K562 (cell line): ENCODE measurements around the gene SKIDA1. TPM values are rescaled to one million over a fixed set of nuclear protein-coding genes. Genes with fewer than 3 reads are reported as not detected.

Experiments used
- ATF1 ChIP-seq, 2 experiments: fragments of 450-650 bp in 1 of 2; IDR thresholded peaks; 2 replicates each; pipeline ENCODE4 v1.6.1; 2016; ENCODE audit warnings: missing compliant biosample characterization in 1 of 2, missing genetic modification characterization in 1 of 2
- GTF2E2 ChIP-seq: fragments of 200-800 bp; sonication (Bioruptor generic); IDR thresholded peaks from 2 replicates; pipeline ENCODE4 v1.6.1; 2016; ENCODE audit warnings: missing genetic modification characterization, missing compliant biosample characterization
- HNRNPLL ChIP-seq: fragments of 200-400 bp; formaldehyde crosslinking; IDR thresholded peaks from 2 replicates; pipeline ENCODE4 v1.6.1; 2017; ENCODE audit warnings: low read length, low read depth, mild to moderate bottlenecking; ENCODE audit not compliant: poor library complexity, severe bottlenecking
- KDM1A ChIP-seq, 2 experiments: fragments of 450-650 bp; IDR thresholded peaks; 2 replicates each; pipeline ENCODE4 v1.6.1; 2016; ENCODE audit warnings: mild to moderate bottlenecking in 2 of 2
- RBM34 ChIP-seq: fragments of 200-400 bp; formaldehyde crosslinking; IDR thresholded peaks from 2 replicates; pipeline ENCODE4 v1.6.1; 2018; ENCODE audit warnings: low read length, borderline replicate concordance; ENCODE audit not compliant: insufficient read depth
- ZBED1 ChIP-seq: IDR thresholded peaks from 2 replicates; pipeline ENCODE4 v1.6.1; 2014
- ZNF124 ChIP-seq: sonication (generic); formaldehyde crosslinking; IDR thresholded peaks from 2 replicates; pipeline ENCODE4 v1.8.1; 2022; ENCODE audit warnings: missing genetic modification reagents
- ZNF143 ChIP-seq: sonication (generic); formaldehyde crosslinking; IDR thresholded peaks from 2 replicates; pipeline ENCODE4 v1.9.0; 2022; ENCODE audit warnings: mild to moderate bottlenecking, missing genetic modification reagents
- ZNF146 ChIP-seq: IDR thresholded peaks from one replicate; pipeline ENCODE4 v1.6.1; 2018; ENCODE audit warnings: missing compliant biosample characterization; ENCODE audit not compliant: unreplicated experiment
- ZNF77 ChIP-seq: fragments of 250-450 bp; sonication (Bioruptor Pico); IDR thresholded peaks from 2 replicates; pipeline ENCODE4 v1.5.0; 2020
- polyA plus RNA-seq, 8 experiments: library from polyadenylated mRNA; depleted of rRNA in 4 of 8; stranded (reverse) in 5 of 8; unstranded in 3 of 8; fragments of >200 nt; fragmentation: Nextera tagmentation in 2 of 8; fragmentation: Illumina TruSeq in 1 of 8; extraction: Ambion mirVana in 2 of 8; extraction: Trizol in 1 of 8; gene quantifications; 2 replicates each; pipeline versions ENCODE4 v1.2.1 to v1.2.3, GENCODE V29; 2011 to 2014; ENCODE audit warnings: inconsistent platforms in 1 of 8, missing spikeins in 1 of 8
- total RNA-seq, 7 experiments: library from RNA; depleted of rRNA in 6 of 7; stranded (reverse); fragments of >200 nt in 6 of 7; fragmentation: Illumina TruSeq in 2 of 7; extraction: Trizol in 2 of 7; gene quantifications; 2 replicates each; pipeline versions ENCODE4 v1.2.1 to v1.2.3, GENCODE V29; 2011 to 2021; ENCODE audit warnings: low replicate concordance in 1 of 7
- TF ChIP-seq, protein P1 (sequence below): sonication (generic); formaldehyde crosslinking; IDR thresholded peaks from 2 replicates; pipeline ENCODE4 v1.8.0; 2023; ENCODE audit warnings: missing genetic modification reagents, mild to moderate bottlenecking, borderline replicate concordance
- TF ChIP-seq, protein P2 (sequence below): fragments of 450-650 bp; conservative IDR thresholded peaks from 2 replicates; pipeline ENCODE4 v1.6.1; 2016; ENCODE audit warnings: missing genetic modification characterization, low read depth, mild to moderate bottlenecking, control low read depth, missing compliant biosample characterization
- TF ChIP-seq, protein P3 (sequence below): sonication (generic); formaldehyde crosslinking; IDR thresholded peaks from 2 replicates; pipeline ENCODE4 v1.8.0; 2022; ENCODE audit warnings: mild to moderate bottlenecking, missing genetic modification reagents
- TF ChIP-seq, protein P4 (sequence below), 2 experiments: fragments of 450-650 bp; conservative IDR thresholded peaks; 2 replicates each; pipeline ENCODE4 v1.6.1; 2017; ENCODE audit warnings: mild to moderate bottlenecking in 2 of 2, moderate library complexity in 2 of 2
- TF ChIP-seq, protein P5 (sequence below): fragments of 450-650 bp; IDR thresholded peaks from 2 replicates; pipeline ENCODE4 v1.6.1; 2017; ENCODE audit warnings: antibody characterized with exemption, mild to moderate bottlenecking

The SKIDA1 gene
- total and polyA plus RNA-seq, 9 of the 15 experiments (the other 6 are each of a cell fraction or from before 2014, with no cell fraction given), result 0.05 to 1.1 (median 0.42) TPM

DNA sequence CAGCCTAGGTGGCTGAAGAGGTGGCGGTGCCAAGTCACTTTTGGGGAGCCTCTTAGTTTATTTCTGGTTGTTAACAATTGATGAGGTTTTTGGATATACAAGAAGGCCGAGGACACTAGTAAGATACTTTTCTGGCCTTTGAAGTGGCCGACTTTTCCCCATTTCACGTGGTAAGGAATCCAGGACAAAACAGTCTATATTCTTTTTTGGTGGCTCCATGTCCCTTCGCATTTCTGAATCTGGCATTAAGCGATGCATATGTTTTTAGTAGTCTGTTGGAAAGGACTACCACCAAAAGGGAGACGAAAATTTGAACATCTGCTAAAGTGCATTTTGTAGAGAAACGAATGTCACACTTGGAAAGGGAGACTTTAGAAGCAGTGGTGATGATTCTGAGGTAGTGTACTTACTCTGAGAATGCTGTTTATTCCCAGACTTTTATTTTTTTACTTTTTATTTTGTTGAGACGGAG, 10.0 kb upstream of the SKIDA1 start (continued):
- TF ChIP-seq, protein P1, sequence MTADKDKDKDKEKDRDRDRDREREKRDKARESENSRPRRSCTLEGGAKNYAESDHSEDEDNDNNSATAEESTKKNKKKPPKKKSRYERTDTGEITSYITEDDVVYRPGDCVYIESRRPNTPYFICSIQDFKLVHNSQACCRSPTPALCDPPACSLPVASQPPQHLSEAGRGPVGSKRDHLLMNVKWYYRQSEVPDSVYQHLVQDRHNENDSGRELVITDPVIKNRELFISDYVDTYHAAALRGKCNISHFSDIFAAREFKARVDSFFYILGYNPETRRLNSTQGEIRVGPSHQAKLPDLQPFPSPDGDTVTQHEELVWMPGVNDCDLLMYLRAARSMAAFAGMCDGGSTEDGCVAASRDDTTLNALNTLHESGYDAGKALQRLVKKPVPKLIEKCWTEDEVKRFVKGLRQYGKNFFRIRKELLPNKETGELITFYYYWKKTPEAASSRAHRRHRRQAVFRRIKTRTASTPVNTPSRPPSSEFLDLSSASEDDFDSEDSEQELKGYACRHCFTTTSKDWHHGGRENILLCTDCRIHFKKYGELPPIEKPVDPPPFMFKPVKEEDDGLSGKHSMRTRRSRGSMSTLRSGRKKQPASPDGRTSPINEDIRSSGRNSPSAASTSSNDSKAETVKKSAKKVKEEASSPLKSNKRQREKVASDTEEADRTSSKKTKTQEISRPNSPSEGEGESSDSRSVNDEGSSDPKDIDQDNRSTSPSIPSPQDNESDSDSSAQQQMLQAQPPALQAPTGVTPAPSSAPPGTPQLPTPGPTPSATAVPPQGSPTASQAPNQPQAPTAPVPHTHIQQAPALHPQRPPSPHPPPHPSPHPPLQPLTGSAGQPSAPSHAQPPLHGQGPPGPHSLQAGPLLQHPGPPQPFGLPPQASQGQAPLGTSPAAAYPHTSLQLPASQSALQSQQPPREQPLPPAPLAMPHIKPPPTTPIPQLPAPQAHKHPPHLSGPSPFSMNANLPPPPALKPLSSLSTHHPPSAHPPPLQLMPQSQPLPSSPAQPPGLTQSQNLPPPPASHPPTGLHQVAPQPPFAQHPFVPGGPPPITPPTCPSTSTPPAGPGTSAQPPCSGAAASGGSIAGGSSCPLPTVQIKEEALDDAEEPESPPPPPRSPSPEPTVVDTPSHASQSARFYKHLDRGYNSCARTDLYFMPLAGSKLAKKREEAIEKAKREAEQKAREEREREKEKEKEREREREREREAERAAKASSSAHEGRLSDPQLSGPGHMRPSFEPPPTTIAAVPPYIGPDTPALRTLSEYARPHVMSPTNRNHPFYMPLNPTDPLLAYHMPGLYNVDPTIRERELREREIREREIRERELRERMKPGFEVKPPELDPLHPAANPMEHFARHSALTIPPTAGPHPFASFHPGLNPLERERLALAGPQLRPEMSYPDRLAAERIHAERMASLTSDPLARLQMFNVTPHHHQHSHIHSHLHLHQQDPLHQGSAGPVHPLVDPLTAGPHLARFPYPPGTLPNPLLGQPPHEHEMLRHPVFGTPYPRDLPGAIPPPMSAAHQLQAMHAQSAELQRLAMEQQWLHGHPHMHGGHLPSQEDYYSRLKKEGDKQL, result no peak
- TF ChIP-seq, protein P2, sequence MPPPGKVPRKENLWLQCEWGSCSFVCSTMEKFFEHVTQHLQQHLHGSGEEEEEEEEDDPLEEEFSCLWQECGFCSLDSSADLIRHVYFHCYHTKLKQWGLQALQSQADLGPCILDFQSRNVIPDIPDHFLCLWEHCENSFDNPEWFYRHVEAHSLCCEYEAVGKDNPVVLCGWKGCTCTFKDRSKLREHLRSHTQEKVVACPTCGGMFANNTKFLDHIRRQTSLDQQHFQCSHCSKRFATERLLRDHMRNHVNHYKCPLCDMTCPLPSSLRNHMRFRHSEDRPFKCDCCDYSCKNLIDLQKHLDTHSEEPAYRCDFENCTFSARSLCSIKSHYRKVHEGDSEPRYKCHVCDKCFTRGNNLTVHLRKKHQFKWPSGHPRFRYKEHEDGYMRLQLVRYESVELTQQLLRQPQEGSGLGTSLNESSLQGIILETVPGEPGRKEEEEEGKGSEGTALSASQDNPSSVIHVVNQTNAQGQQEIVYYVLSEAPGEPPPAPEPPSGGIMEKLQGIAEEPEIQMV, result no peak
- TF ChIP-seq ZNF146 (CRISPR knock-in tag) (no peak), ATF1 (CRISPR knock-in tag; IDR thresholded peaks at IDR 0.05) (no peak), ATF1 (tag; IDR thresholded peaks at IDR 0.05) (no peak), ZBED1 (no peak), ZNF124 (no peak), ZNF143 (no peak), RBM34 (no peak), KDM1A (IDR thresholded peaks at IDR 0.05) (no peak), ZNF77 (CRISPR knock-in tag) (no peak), GTF2E2 (no peak), HNRNPLL (no peak)
- TF ChIP-seq, protein P3, sequence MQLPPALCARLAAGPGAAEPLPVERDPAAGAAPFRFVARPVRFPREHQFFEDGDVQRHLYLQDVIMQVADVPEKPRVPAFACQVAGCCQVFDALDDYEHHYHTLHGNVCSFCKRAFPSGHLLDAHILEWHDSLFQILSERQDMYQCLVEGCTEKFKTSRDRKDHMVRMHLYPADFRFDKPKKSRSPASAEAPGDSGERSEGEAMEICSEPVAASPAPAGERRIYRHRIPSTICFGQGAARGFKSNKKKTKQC (CRISPR knock-in tag), result no peak
- TF ChIP-seq, protein P4, sequence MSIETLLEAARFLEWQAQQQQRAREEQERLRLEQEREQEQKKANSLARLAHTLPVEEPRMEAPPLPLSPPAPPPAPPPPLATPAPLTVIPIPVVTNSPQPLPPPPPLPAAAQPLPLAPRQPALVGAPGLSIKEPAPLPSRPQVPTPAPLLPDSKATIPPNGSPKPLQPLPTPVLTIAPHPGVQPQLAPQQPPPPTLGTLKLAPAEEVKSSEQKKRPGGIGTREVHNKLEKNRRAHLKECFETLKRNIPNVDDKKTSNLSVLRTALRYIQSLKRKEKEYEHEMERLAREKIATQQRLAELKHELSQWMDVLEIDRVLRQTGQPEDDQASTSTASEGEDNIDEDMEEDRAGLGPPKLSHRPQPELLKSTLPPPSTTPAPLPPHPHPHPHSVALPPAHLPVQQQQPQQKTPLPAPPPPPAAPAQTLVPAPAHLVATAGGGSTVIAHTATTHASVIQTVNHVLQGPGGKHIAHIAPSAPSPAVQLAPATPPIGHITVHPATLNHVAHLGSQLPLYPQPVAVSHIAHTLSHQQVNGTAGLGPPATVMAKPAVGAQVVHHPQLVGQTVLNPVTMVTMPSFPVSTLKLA (conservative IDR thresholded peaks at IDR 0.05), result peak in 1 of 2 experiments; percentile 15; a peak in 1 of 4 replicates
- TF ChIP-seq, protein P5, sequence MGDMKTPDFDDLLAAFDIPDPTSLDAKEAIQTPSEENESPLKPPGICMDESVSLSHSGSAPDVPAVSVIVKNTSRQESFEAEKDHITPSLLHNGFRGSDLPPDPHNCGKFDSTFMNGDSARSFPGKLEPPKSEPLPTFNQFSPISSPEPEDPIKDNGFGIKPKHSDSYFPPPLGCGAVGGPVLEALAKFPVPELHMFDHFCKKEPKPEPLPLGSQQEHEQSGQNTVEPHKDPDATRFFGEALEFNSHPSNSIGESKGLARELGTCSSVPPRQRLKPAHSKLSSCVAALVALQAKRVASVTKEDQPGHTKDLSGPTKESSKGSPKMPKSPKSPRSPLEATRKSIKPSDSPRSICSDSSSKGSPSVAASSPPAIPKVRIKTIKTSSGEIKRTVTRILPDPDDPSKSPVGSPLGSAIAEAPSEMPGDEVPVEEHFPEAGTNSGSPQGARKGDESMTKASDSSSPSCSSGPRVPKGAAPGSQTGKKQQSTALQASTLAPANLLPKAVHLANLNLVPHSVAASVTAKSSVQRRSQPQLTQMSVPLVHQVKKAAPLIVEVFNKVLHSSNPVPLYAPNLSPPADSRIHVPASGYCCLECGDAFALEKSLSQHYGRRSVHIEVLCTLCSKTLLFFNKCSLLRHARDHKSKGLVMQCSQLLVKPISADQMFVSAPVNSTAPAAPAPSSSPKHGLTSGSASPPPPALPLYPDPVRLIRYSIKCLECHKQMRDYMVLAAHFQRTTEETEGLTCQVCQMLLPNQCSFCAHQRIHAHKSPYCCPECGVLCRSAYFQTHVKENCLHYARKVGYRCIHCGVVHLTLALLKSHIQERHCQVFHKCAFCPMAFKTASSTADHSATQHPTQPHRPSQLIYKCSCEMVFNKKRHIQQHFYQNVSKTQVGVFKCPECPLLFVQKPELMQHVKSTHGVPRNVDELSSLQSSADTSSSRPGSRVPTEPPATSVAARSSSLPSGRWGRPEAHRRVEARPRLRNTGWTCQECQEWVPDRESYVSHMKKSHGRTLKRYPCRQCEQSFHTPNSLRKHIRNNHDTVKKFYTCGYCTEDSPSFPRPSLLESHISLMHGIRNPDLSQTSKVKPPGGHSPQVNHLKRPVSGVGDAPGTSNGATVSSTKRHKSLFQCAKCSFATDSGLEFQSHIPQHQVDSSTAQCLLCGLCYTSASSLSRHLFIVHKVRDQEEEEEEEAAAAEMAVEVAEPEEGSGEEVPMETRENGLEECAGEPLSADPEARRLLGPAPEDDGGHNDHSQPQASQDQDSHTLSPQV, result no peak
